IMR-90 (cell line): Measurements from ENCODE around the gene MOB2. TPM values are rescaled to one million over a fixed set of nuclear protein-coding genes. Genes with fewer than 3 reads are reported as not detected.

ENCODE experiments used
- ATAC-seq: fragments of 200-7000 bp; cut with Tn5 transposase; 2 replicates; pipeline ENCODE4 v1.9.1; 2020; ENCODE audit warnings: low read depth, mild to moderate bottlenecking, moderate library complexity
- BruUV-seq: library from RNA; stranded (reverse); fragments of 400-500 nt; replicated peaks from 2 replicates; lab custom pipeline; 2021; lab: Mats Ljungman, UMichigan
- CTCF ChIA-PET: fragments of 300-600 bp; formaldehyde crosslinking; extraction: SDS; loops from one replicate; lab custom pipeline; 2021; ENCODE audit warnings: antibody characterized with exemption; lab: Yijun Ruan, JAX
- POLR2A ChIA-PET: fragments of 300-600 bp; sonication (Branson Sonifier 250); formaldehyde crosslinking; loops from one replicate; lab custom pipeline; 2022; ENCODE audit warnings: antibody characterized with exemption; ENCODE audit not compliant: unreplicated experiment; lab: Charles Lee
- DNase-seq: peaks from one replicate; pipeline ENCODE4 v3.0.0; 2013
- H2AFZ ChIP-seq: replicated peaks from 2 replicates; pipeline ENCODE3; 2013; ENCODE audit warnings: low read length, mild to moderate bottlenecking; ENCODE audit not compliant: poor library complexity
- H2AK5ac ChIP-seq: 2 replicates; pipeline ENCODE4 v1.6.1; 2013; ENCODE audit warnings: low read depth, low read length, inconsistent platforms
- H2AK9ac ChIP-seq: replicated peaks from 2 replicates; pipeline ENCODE3; 2013; ENCODE audit warnings: mild to moderate bottlenecking, low read depth, low read length, moderate library complexity; ENCODE audit not compliant: poor library complexity
- H2BK120ac ChIP-seq: 2 replicates; pipeline ENCODE4 v1.6.1; 2013; ENCODE audit warnings: low read depth, low read length, inconsistent platforms
- H2BK15ac ChIP-seq: 3 replicates; pipeline ENCODE4 v1.6.1; 2013; ENCODE audit warnings: low read depth, low read length, inconsistent platforms
- H2BK20ac ChIP-seq: 2 replicates; pipeline ENCODE4 v1.6.1; 2013; ENCODE audit warnings: low read depth, mild to moderate bottlenecking, inconsistent platforms, low read length, moderate library complexity
- H2BK5ac ChIP-seq: 2 replicates; pipeline ENCODE4 v1.6.1; 2013; ENCODE audit warnings: mild to moderate bottlenecking, low read depth, low read length, inconsistent platforms; ENCODE audit not compliant: poor library complexity, severe bottlenecking
- H3K14ac ChIP-seq: replicated peaks from 2 replicates; pipeline ENCODE4 v1.6.1; 2013; ENCODE audit warnings: low read depth, low read length, inconsistent platforms
- H3K18ac ChIP-seq: 2 replicates; pipeline ENCODE4 v1.6.1; 2013; ENCODE audit warnings: low read depth, low read length, control low read depth
- H3K23ac ChIP-seq: 2 replicates; pipeline ENCODE4 v1.6.1; 2013; ENCODE audit warnings: low read depth, low read length, inconsistent platforms
- H3K27ac ChIP-seq: 2 replicates; pipeline ENCODE4 v1.5.1; 2013; ENCODE audit warnings: mild to moderate bottlenecking, control low read depth, low read length; ENCODE audit not compliant: insufficient read depth
- H3K27me3 ChIP-seq: 2 replicates; pipeline ENCODE4 v1.6.1; 2013; ENCODE audit warnings: low read length; ENCODE audit not compliant: control insufficient read depth, insufficient read depth
- H3K36me3 ChIP-seq: 2 replicates; pipeline ENCODE4 v1.6.1; 2013; ENCODE audit warnings: low read length, mixed read lengths; ENCODE audit not compliant: control insufficient read depth, insufficient read depth
- H3K4ac ChIP-seq: 2 replicates; pipeline ENCODE4 v1.6.1; 2013; ENCODE audit warnings: low read depth, low read length, inconsistent platforms
- H3K4me1 ChIP-seq: 2 replicates; pipeline ENCODE4 v1.6.1; 2013; ENCODE audit warnings: low read length, mixed read lengths; ENCODE audit not compliant: control insufficient read depth, insufficient read depth
- H3K4me2 ChIP-seq: 2 replicates; pipeline ENCODE4 v1.6.1; 2013; ENCODE audit warnings: low read depth, mild to moderate bottlenecking, control low read depth, low read length, moderate library complexity
- H3K4me3 ChIP-seq: 2 replicates; pipeline ENCODE4 v1.5.1; 2013; ENCODE audit warnings: low read depth, mild to moderate bottlenecking, control low read depth, low read length, moderate library complexity; ENCODE audit not compliant: insufficient read depth
- H3K56ac ChIP-seq: 2 replicates; pipeline ENCODE4 v1.6.1; 2013; ENCODE audit warnings: low read length, inconsistent platforms; ENCODE audit not compliant: insufficient read depth; ENCODE audit errors: extremely low read depth
- H3K79me1 ChIP-seq, 2 experiments: 2 replicates each; pipeline ENCODE4 v1.6.1; 2013; ENCODE audit warnings: low read length in 2 of 2, inconsistent platforms in 1 of 2, low read depth in 1 of 2
- H3K9ac ChIP-seq: 2 replicates; pipeline ENCODE4 v1.6.1; 2013; ENCODE audit warnings: low read depth, low read length, control low read depth
- H3K9me1 ChIP-seq: 2 replicates; pipeline ENCODE4 v1.6.1; 2013; ENCODE audit warnings: low read length, inconsistent platforms; ENCODE audit not compliant: insufficient read depth
- H3K9me3 ChIP-seq: 2 replicates; pipeline ENCODE4 v1.6.1; 2013; ENCODE audit warnings: low read length; ENCODE audit not compliant: control insufficient read depth, insufficient read depth
- H4K20me1 ChIP-seq: 2 replicates; pipeline ENCODE4 v1.6.1; 2013; ENCODE audit warnings: low read length, inconsistent platforms; ENCODE audit not compliant: insufficient read depth
- H4K5ac ChIP-seq: 2 replicates; pipeline ENCODE4 v1.6.1; 2013; ENCODE audit warnings: mild to moderate bottlenecking, low read depth, low read length, control low read depth
- H4K8ac ChIP-seq, 2 experiments: 2 replicates each; pipeline ENCODE4 v1.6.1; 2013; ENCODE audit warnings: low read depth in 2 of 2, low read length in 2 of 2, control low read depth in 1 of 2, inconsistent platforms in 1 of 2
- H4K91ac ChIP-seq: 2 replicates; pipeline ENCODE4 v1.6.1; 2013; ENCODE audit warnings: low read depth, low read length, inconsistent platforms; ENCODE audit not compliant: insufficient read depth
- BHLHE40 ChIP-seq: fragments of 150-350 bp; IDR thresholded peaks from 2 replicates; pipeline ENCODE4 v1.6.1; 2016; ENCODE audit warnings: mild to moderate bottlenecking, low read depth, low read length
- FOS ChIP-seq: fragments of 150-350 bp; IDR thresholded peaks from 2 replicates; pipeline ENCODE4 v1.6.1; 2016; ENCODE audit warnings: low read depth, low read length
- MAFK ChIP-seq: IDR thresholded peaks from 2 replicates; pipeline ENCODE4 v1.6.1; 2012; ENCODE audit warnings: low read depth, low read length, improper control_type of control experiment
- MXI1 ChIP-seq: IDR thresholded peaks from 2 replicates; pipeline ENCODE4 v1.6.1; 2012; ENCODE audit warnings: low read depth, mild to moderate bottlenecking, low read length, moderate library complexity, borderline replicate concordance
- POLR2A ChIP-seq: IDR thresholded peaks from 2 replicates; pipeline ENCODE4 v1.6.1; 2012; ENCODE audit warnings: mild to moderate bottlenecking, low read depth, low read length
- RAD21 ChIP-seq: IDR thresholded peaks from 2 replicates; pipeline ENCODE4 v1.6.1; 2012; ENCODE audit warnings: low read length, improper control_type of control experiment
- WGBS, 2 experiments: methylation state at CpG; one replicate each; pipeline versions ENCODE4 v1.1.5 to v1.1.7; 2013; ENCODE audit warnings: missing lambda C conversion rate in 2 of 2; ENCODE audit not compliant: insufficient read length in 1 of 2; ENCODE audit errors: extremely low coverage in 2 of 2; 5-methylcytosine and 5-hydroxymethylcytosine counted together
- dilution Hi-C: fragments of 300-500 bp; cut with HindIII; formaldehyde crosslinking; loops from one replicate; pipeline ENCODE4 v1.14.3; 2018; ENCODE audit warnings: low sequenced_read_pairs; ENCODE audit not compliant: unreplicated experiment
- in situ Hi-C: fragments of 300-500 bp; cut with MboI; formaldehyde crosslinking; loops from 3 replicates; pipeline ENCODE4 v1.14.3; 2019; ENCODE audit warnings: low sequenced_read_pairs, inconsistent platforms, mixed read lengths
- intact Hi-C: fragments of 100-400 bp; cut with micrococcal nuclease; formaldehyde crosslinking; loops from 2 replicates; pipeline ENCODE4 v1.10.0; 2022
- polyA plus RNA-seq, 3 experiments: library from polyadenylated mRNA; depleted of rRNA; stranded (reverse); fragments of >200 nt; gene quantifications; 2 replicates each; pipeline ENCODE4 v1.2.3, GENCODE V29; 2012; ENCODE audit warnings: low replicate concordance in 1 of 3
- total RNA-seq: library from RNA; depleted of rRNA; stranded (reverse); fragments of >200 nt; gene quantifications from 2 replicates; pipeline ENCODE4 v1.2.3, GENCODE V29; 2012
- TF ChIP-seq, protein P1 (sequence below): fragments of 150-350 bp; IDR thresholded peaks from 2 replicates; pipeline ENCODE4 v1.6.1; 2017; ENCODE audit warnings: mild to moderate bottlenecking, antibody characterized with exemption, low read length, low read depth
- TF ChIP-seq, protein P2 (sequence below): conservative IDR thresholded peaks from 2 replicates; pipeline ENCODE4 v1.5.1; 2012; ENCODE audit warnings: mild to moderate bottlenecking, low read depth, low read length, improper control_type of control experiment

Gene MOB2
- total and polyA plus RNA-seq, 2 of the 4 experiments (the other 2 are of a cell fraction), result 23.7 to 36.2 TPM

DNA sequence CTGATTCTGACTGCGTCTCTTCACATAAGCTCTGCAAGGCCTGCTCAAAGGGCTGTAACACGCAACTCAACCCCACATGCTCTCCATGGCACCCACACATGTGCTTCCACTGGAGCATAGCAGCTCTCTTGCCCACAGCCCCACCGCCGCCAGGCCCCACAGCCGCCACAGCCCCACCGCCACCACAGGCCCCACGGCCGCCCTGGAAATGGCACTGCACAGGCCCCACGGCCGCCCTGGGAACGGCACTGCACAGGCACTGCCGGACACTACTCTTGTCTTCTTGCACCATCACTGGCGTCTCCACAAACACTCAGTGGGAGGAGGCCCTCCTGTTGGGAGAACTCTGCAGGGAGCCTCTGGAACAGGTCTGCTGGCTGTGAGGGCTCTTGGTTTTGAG is 8.6 kb downstream of the MOB2 start:
- no CpG with 5 or more reads among the region's 13 CpGs for WGBS, 2 experiments
- no peak overlapping the region for H2BK5ac ChIP-seq
- POLR2A ChIA-PET, result no interaction called here

More for the DNA sequence above, 8.6 kb downstream of the MOB2 start:
- Histone ChIP-seq H2AK9ac (no peak overlapping the region), H3K27me3 (no peaks in the 10 kb centered on the region), H2BK120ac (no peak overlapping the region), H3K18ac (no peak overlapping the region), H3K9ac (no peak overlapping the region), H2BK20ac (no peak overlapping the region), H3K4ac (no peak overlapping the region), H3K56ac (no peak overlapping the region), H4K5ac (no peak overlapping the region), H3K79me1 (peaks cover under 1 to 7% of the 10 kb centered on the region in 2 experiments; a peak in 1 of 4 replicates), H3K4me3 (no peak overlapping the region), H3K9me3 (no peaks in the 10 kb centered on the region), H2BK15ac (no peak overlapping the region), H4K91ac (no peak overlapping the region), H2AFZ (no peak overlapping the region), H3K27ac (no peak overlapping the region), H4K20me1 (peaks cover 24% of the 10 kb centered on the region), H3K9me1 (no peaks in the 10 kb centered on the region), H3K4me2 (no peak overlapping the region), H3K36me3 (peaks cover 36% of the 10 kb centered on the region), H2AK5ac (no peak overlapping the region), H4K8ac (no peak overlapping the region), H3K14ac (no peak overlapping the region), H3K23ac (no peak overlapping the region), H3K4me1 (peaks cover 2% of the 10 kb centered on the region; the same call in 1 of the 2 replicates)
- dilution Hi-C loops (no loop called here), intact Hi-C loops (no loop called here), in situ Hi-C loops (no loop called here)
- DNase-seq, result no peak
- TF ChIP-seq POLR2A (no peak), MAFK (no peak), RAD21 (no peak), FOS (no peak), BHLHE40 (no peak), MXI1 (no peak)
- TF ChIP-seq, protein P1, sequence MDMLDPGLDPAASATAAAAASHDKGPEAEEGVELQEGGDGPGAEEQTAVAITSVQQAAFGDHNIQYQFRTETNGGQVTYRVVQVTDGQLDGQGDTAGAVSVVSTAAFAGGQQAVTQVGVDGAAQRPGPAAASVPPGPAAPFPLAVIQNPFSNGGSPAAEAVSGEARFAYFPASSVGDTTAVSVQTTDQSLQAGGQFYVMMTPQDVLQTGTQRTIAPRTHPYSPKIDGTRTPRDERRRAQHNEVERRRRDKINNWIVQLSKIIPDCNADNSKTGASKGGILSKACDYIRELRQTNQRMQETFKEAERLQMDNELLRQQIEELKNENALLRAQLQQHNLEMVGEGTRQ, result no peak
- TF ChIP-seq, protein P2, sequence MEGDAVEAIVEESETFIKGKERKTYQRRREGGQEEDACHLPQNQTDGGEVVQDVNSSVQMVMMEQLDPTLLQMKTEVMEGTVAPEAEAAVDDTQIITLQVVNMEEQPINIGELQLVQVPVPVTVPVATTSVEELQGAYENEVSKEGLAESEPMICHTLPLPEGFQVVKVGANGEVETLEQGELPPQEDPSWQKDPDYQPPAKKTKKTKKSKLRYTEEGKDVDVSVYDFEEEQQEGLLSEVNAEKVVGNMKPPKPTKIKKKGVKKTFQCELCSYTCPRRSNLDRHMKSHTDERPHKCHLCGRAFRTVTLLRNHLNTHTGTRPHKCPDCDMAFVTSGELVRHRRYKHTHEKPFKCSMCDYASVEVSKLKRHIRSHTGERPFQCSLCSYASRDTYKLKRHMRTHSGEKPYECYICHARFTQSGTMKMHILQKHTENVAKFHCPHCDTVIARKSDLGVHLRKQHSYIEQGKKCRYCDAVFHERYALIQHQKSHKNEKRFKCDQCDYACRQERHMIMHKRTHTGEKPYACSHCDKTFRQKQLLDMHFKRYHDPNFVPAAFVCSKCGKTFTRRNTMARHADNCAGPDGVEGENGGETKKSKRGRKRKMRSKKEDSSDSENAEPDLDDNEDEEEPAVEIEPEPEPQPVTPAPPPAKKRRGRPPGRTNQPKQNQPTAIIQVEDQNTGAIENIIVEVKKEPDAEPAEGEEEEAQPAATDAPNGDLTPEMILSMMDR, result no peak
- no TSS peak for BruUV-seq
- CTCF ChIA-PET, result no interaction called here
- no peak for ATAC-seq
